H9 (cell line): Measurements from ENCODE around the gene CCND3. TPM values are rescaled to one million over a fixed set of nuclear protein-coding genes. Genes with fewer than 3 reads are reported as not detected.

Experiments
- DNase-seq: peaks from one replicate; pipeline ENCODE4 v3.0.0-alpha.2; 2017
- H2AFZ ChIP-seq: one replicate; pipeline ENCODE4 v1.6.1; 2013; ENCODE audit warnings: mild to moderate bottlenecking, low read length, control low read depth, moderate library complexity
- H2AK5ac ChIP-seq: 2 replicates; pipeline ENCODE4 v1.6.1; 2013; ENCODE audit warnings: low read length, control low read depth, mixed read lengths; ENCODE audit not compliant: insufficient read length
- H2BK120ac ChIP-seq: one replicate; pipeline ENCODE4 v1.6.1; 2013; ENCODE audit warnings: low read depth, mild to moderate bottlenecking, low read length, control low read depth, inconsistent platforms; ENCODE audit not compliant: poor library complexity, severe bottlenecking
- H2BK12ac ChIP-seq: 2 replicates; pipeline ENCODE4 v1.6.1; 2013; ENCODE audit warnings: low read length, control low read depth, mixed read lengths, low read depth; ENCODE audit not compliant: insufficient read length
- H2BK15ac ChIP-seq: 2 replicates; pipeline ENCODE4 v1.6.1; 2013; ENCODE audit warnings: low read depth, low read length, control low read depth
- H2BK20ac ChIP-seq: one replicate; pipeline ENCODE4 v1.6.1; 2013; ENCODE audit warnings: low read depth, mild to moderate bottlenecking, low read length, control low read depth, inconsistent platforms; ENCODE audit not compliant: poor library complexity, severe bottlenecking
- H2BK5ac ChIP-seq: 2 replicates; pipeline ENCODE4 v1.6.1; 2013; ENCODE audit warnings: low read length, control low read depth, mixed read lengths; ENCODE audit not compliant: insufficient read length
- H3K14ac ChIP-seq: 2 replicates; pipeline ENCODE4 v1.6.1; 2013; ENCODE audit warnings: low read length, control low read depth; ENCODE audit not compliant: insufficient read depth
- H3K18ac ChIP-seq: 2 replicates; pipeline ENCODE4 v1.6.1; 2013; ENCODE audit warnings: low read depth, mild to moderate bottlenecking, mixed read lengths, low read length, control low read depth; ENCODE audit not compliant: insufficient read length
- H3K23ac ChIP-seq: 2 replicates; pipeline ENCODE4 v1.6.1; 2013; ENCODE audit warnings: low read length, control low read depth, mixed read lengths, low read depth; ENCODE audit not compliant: insufficient read length
- H3K23me2 ChIP-seq: 2 replicates; pipeline ENCODE4 v1.6.1; 2013; ENCODE audit warnings: low read depth, mild to moderate bottlenecking, mixed read lengths, low read length, control low read depth; ENCODE audit not compliant: insufficient read length, poor library complexity, severe bottlenecking
- H3K27ac ChIP-seq: 2 replicates; pipeline ENCODE4 v1.5.1; 2013; ENCODE audit warnings: low read length, control low read depth, mixed read lengths, low read depth; ENCODE audit not compliant: insufficient read length
- H3K27me3 ChIP-seq: 2 replicates; pipeline ENCODE4 v1.6.1; 2013; ENCODE audit warnings: low read length, control low read depth, inconsistent platforms; ENCODE audit not compliant: insufficient read depth
- H3K4ac ChIP-seq: 2 replicates; pipeline ENCODE4 v1.6.1; 2013; ENCODE audit warnings: low read depth, mild to moderate bottlenecking, control low read depth, inconsistent platforms, low read length, moderate library complexity
- H3K4me1 ChIP-seq: 2 replicates; pipeline ENCODE4 v1.6.1; 2013; ENCODE audit warnings: low read length, control low read depth, inconsistent platforms; ENCODE audit not compliant: insufficient read depth
- H3K4me2 ChIP-seq: 2 replicates; pipeline ENCODE4 v1.6.1; 2013; ENCODE audit warnings: low read length, control low read depth, mixed read lengths; ENCODE audit not compliant: insufficient read length, insufficient read depth
- H3K56ac ChIP-seq: 2 replicates; pipeline ENCODE4 v1.6.1; 2013; ENCODE audit warnings: low read depth, mild to moderate bottlenecking, mixed read lengths, low read length, control low read depth; ENCODE audit not compliant: insufficient read length
- H3K79me1 ChIP-seq: 2 replicates; pipeline ENCODE4 v1.6.1; 2013; ENCODE audit warnings: low read depth, mild to moderate bottlenecking, moderate library complexity, low read length, control low read depth, inconsistent platforms; ENCODE audit not compliant: insufficient read depth, poor library complexity, severe bottlenecking
- H3K79me2 ChIP-seq: 2 replicates; pipeline ENCODE4 v1.6.1; 2013; ENCODE audit warnings: low read length, control low read depth, inconsistent platforms; ENCODE audit not compliant: insufficient read depth
- H3K9ac ChIP-seq: 2 replicates; pipeline ENCODE4 v1.6.1; 2013; ENCODE audit warnings: low read length, control low read depth, mixed read lengths; ENCODE audit not compliant: insufficient read length; ENCODE audit errors: extremely low read depth
- H3K9me3 ChIP-seq: one replicate; pipeline ENCODE4 v1.6.1; 2013; ENCODE audit warnings: low read depth, low read length, inconsistent platforms; ENCODE audit not compliant: control insufficient read depth
- H3T11ph ChIP-seq: one replicate; pipeline ENCODE4 v1.6.1; 2013; ENCODE audit warnings: mild to moderate bottlenecking, low read length, control low read depth, inconsistent platforms
- H4K20me1 ChIP-seq: one replicate; pipeline ENCODE4 v1.6.1; 2013; ENCODE audit not compliant: control insufficient read depth, insufficient read length, insufficient read depth
- H4K5ac ChIP-seq: 2 replicates; pipeline ENCODE4 v1.6.1; 2013; ENCODE audit warnings: low read depth, mild to moderate bottlenecking, mixed read lengths, low read length, control low read depth; ENCODE audit not compliant: insufficient read length
- H4K8ac ChIP-seq: replicated peaks from 2 replicates; pipeline ENCODE4 v1.6.1; 2013; ENCODE audit warnings: low read length, control low read depth, mixed read lengths, low read depth; ENCODE audit not compliant: insufficient read length
- H4K91ac ChIP-seq: 2 replicates; pipeline ENCODE4 v1.6.1; 2013; ENCODE audit warnings: low read depth, mild to moderate bottlenecking, moderate library complexity, mixed read lengths, low read length, control low read depth; ENCODE audit not compliant: insufficient read length
- H3K27ac Mint-ChIP-seq, 3 experiments: 2 replicates in 2 of 3; 3 replicates in 1 of 3; pipeline ENCODE4 v1.8.0; 2020 to 2021; ENCODE audit warnings: mixed read lengths in 3 of 3, mild to moderate bottlenecking in 1 of 3, moderate library complexity in 1 of 3
- H3K27me3 Mint-ChIP-seq: 2 replicates; pipeline ENCODE4 v1.8.0; 2021; ENCODE audit warnings: low read depth, mild to moderate bottlenecking, moderate library complexity, mixed read lengths
- H3K36me3 Mint-ChIP-seq, 3 experiments: 2 replicates in 2 of 3; 3 replicates in 1 of 3; pipeline ENCODE4 v1.8.0; 2020 to 2021; ENCODE audit warnings: low read depth in 3 of 3, mixed read lengths in 3 of 3; ENCODE audit not compliant: insufficient read depth in 1 of 3
- H3K4me1 Mint-ChIP-seq, 2 experiments: 2 replicates each; pipeline ENCODE4 v1.8.0; 2020; ENCODE audit warnings: mixed read lengths in 2 of 2
- H3K4me3 Mint-ChIP-seq, 2 experiments: 2 replicates in 1 of 2; 3 replicates in 1 of 2; pipeline ENCODE4 v1.8.0; 2020 to 2021; ENCODE audit warnings: mild to moderate bottlenecking in 2 of 2, mixed read lengths in 2 of 2, moderate library complexity in 1 of 2
- H3K9me3 Mint-ChIP-seq, 2 experiments: 2 replicates in 1 of 2; 3 replicates in 1 of 2; pipeline ENCODE4 v1.8.0; 2020; ENCODE audit warnings: mild to moderate bottlenecking in 2 of 2, mixed read lengths in 2 of 2, moderate library complexity in 1 of 2
- WGBS: extraction: QIAGEN DNeasy Blood & Tissue Kit; methylation state at CpG from one replicate; pipeline ENCODE4 v1.1.7; 2013; ENCODE audit warnings: missing lambda C conversion rate, low lambda C conversion rate, mixed read lengths; ENCODE audit not compliant: insufficient read length; ENCODE audit errors: extremely low coverage; 5-methylcytosine and 5-hydroxymethylcytosine counted together
- total RNA-seq: library from RNA; stranded (reverse); gene quantifications from 2 replicates; pipeline ENCODE4 v1.2.1, GENCODE V29; 2021
- TF ChIP-seq, protein P1 (sequence below): fragments of 200-600 bp; sonication (generic); conservative IDR thresholded peaks from 3 replicates; pipeline ENCODE4 v1.8.0; 2021; ENCODE audit warnings: antibody characterized with exemption, mild to moderate bottlenecking

The CCND3 gene
- total RNA-seq, 1 experiment from 2014 or later, result 24.2 TPM

DNA sequence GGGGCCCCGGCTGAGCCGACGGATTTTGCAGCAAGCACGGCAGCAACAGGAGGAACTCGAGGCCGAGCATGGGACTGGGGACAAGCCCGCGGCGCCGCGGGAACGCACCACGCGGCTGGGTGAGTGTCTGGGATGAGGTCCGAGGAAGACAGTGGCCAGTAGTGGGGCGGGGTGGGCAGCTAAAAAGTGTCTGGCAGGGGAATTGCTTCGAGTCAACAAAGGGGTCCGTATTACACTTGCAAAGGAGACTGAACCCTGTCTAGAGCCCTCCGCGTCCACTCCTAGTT is 20.0 kb downstream of the CCND3 start:
- Histone ChIP-seq H4K91ac (peak overlapping the region; percentile 4), H3K4me2 (peak overlapping the region; percentile 90), H3K23me2 (peaks cover 11% of the 10 kb centered on the region), H3K9ac (peak overlapping the region; percentile 97), H3K27ac (no peak overlapping the region), H2BK120ac (peak overlapping the region; percentile 91), H3K9me3 (no peaks in the 10 kb centered on the region), H2AK5ac (no peak overlapping the region), H3K56ac (no peak overlapping the region), H3K18ac (peak overlapping the region; percentile 92), H4K20me1 (no peaks in the 10 kb centered on the region), H2BK5ac (no peak overlapping the region), H3K14ac (peak overlapping the region; percentile 96), H3K79me1 (peaks cover 9% of the 10 kb centered on the region), H3K23ac (no peak overlapping the region), H2BK15ac (no peak overlapping the region), H3K27me3 (no peaks in the 10 kb centered on the region), H3K79me2 (peaks cover 38% of the 10 kb centered on the region; the same call in 1 of the 2 replicates), H3K4me1 (no peaks in the 10 kb centered on the region), H4K8ac (no peak overlapping the region), H3T11ph (no peak overlapping the region), H2AFZ (no peak overlapping the region), H2BK12ac (no peak overlapping the region), H4K5ac (no peak overlapping the region), H2BK20ac (no peak overlapping the region), H3K4ac (peak overlapping the region; percentile 39; the same call in 1 of the 2 replicates)
- Mint-ChIP-seq H3K27me3 (no peaks in the 10 kb centered on the region), H3K4me1 (peaks cover 21 to 31% of the 10 kb centered on the region in 2 experiments), H3K9me3 (no peaks in the 10 kb centered on the region; a peak in 1 of 5 replicates), H3K27ac (peak overlapping the region; percentile 100; a peak in 6 of 7 replicates), H3K36me3 (peaks cover 21 to 41% (median 32%) of the 10 kb centered on the region in 3 experiments; a peak in 6 of 7 replicates), H3K4me3 (peak overlapping the region; percentile 97 to 100)
- TF ChIP-seq, protein P1, sequence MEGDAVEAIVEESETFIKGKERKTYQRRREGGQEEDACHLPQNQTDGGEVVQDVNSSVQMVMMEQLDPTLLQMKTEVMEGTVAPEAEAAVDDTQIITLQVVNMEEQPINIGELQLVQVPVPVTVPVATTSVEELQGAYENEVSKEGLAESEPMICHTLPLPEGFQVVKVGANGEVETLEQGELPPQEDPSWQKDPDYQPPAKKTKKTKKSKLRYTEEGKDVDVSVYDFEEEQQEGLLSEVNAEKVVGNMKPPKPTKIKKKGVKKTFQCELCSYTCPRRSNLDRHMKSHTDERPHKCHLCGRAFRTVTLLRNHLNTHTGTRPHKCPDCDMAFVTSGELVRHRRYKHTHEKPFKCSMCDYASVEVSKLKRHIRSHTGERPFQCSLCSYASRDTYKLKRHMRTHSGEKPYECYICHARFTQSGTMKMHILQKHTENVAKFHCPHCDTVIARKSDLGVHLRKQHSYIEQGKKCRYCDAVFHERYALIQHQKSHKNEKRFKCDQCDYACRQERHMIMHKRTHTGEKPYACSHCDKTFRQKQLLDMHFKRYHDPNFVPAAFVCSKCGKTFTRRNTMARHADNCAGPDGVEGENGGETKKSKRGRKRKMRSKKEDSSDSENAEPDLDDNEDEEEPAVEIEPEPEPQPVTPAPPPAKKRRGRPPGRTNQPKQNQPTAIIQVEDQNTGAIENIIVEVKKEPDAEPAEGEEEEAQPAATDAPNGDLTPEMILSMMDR, result no peak
- WGBS, result no CpG with 5 or more reads among the region's 20 CpGs
- DNase-seq, result no peak
